Transverse colon (tissue), 4 donors: ENCODE measurements around the gene ACER3. TPM values are rescaled to one million over a fixed set of nuclear protein-coding genes. Genes with fewer than 3 reads are reported as not detected.

ENCODE experiments used
- DNase-seq: peaks from one replicate; pipeline ENCODE4 v3.0.0-alpha.2; 2019
- H3K27ac ChIP-seq, 4 donors: fragments of 200-600 bp; sonication (generic); 2 replicates each; pipeline ENCODE4 v1.5.1; 2016 to 2018; ENCODE audit warnings: inconsistent platforms in 4 of 4
- H3K27me3 ChIP-seq: fragments of 200-600 bp; sonication (generic); 2 replicates; pipeline ENCODE4 v1.5.1; 2017; ENCODE audit warnings: inconsistent platforms
- H3K36me3 ChIP-seq, 4 donors: fragments of 200-600 bp; sonication (generic); 2 replicates each; pipeline ENCODE4 v1.5.1; 2017 to 2019; ENCODE audit warnings: inconsistent platforms in 4 of 4
- H3K4me1 ChIP-seq, 4 donors: fragments of 200-600 bp; sonication (generic); 2 replicates each; pipeline ENCODE4 v1.5.1; 2017 to 2020; ENCODE audit warnings: inconsistent platforms in 4 of 4
- H3K4me3 ChIP-seq, 4 donors: fragments of 200-600 bp; sonication (generic); 1 replicate in 1 of 4; 2 replicates in 3 of 4; pipeline versions ENCODE4 v1.5.1 to v1.6.1; 2017 to 2019; ENCODE audit warnings: inconsistent platforms in 4 of 4
- H3K9me3 ChIP-seq, 2 donors: fragments of 200-600 bp; sonication (generic); 2 replicates each; pipeline ENCODE4 v1.5.1; 2017 to 2019; ENCODE audit warnings: inconsistent platforms in 2 of 2
- CTCF ChIP-seq, 5 experiments: fragments of 200-600 bp in 3 of 5; fragments of 450-650 bp in 2 of 5; sonication (generic) in 3 of 5; IDR thresholded peaks; 1 replicate in 2 of 5; 2 replicates in 3 of 5; pipeline ENCODE4 v1.5.1; 2016 to 2017; ENCODE audit warnings: antibody characterized with exemption in 5 of 5, inconsistent platforms in 3 of 5, mild to moderate bottlenecking in 2 of 5, moderate library complexity in 1 of 5
- EP300 ChIP-seq: sonication (generic); formaldehyde crosslinking; IDR thresholded peaks from one replicate; pipeline ENCODE4 v1.6.1; 2017; ENCODE audit warnings: antibody characterized with exemption, low read depth
- POLR2A ChIP-seq: fragments of 450-650 bp; IDR thresholded peaks from one replicate; pipeline ENCODE4 v1.6.1; 2016; ENCODE audit warnings: antibody characterized with exemption, mild to moderate bottlenecking, moderate library complexity
- POLR2AphosphoS5 ChIP-seq, 3 donors: sonication (generic); formaldehyde crosslinking; IDR thresholded peaks; one replicate each; pipeline ENCODE4 v1.6.1; 2016; ENCODE audit warnings: antibody characterized with exemption in 3 of 3
- WGBS, 2 donors: methylation state at CpG; one replicate each; pipeline ENCODE4 v1.1.5; 2018; ENCODE audit warnings: low coverage in 1 of 2; 5-methylcytosine and 5-hydroxymethylcytosine counted together
- in situ Hi-C, 4 donors: fragments of 200-750 bp; cut with MboI; loops; one replicate each; pipeline versions ENCODE4 v1.15.0 to v1.15.1; 2017; ENCODE audit warnings: low sequenced_read_pairs in 3 of 4, low pct_ligation_motif_present in 1 of 4, low pct_unique_long_range_greater_than_20kb in 1 of 4
- intact Hi-C: fragments of 100-400 bp; cut with DNase I; formaldehyde crosslinking; loops from one replicate; pipeline ENCODE4 v1.15.1; 2023; ENCODE audit warnings: low total_unique reads
- total RNA-seq, 4 donors: library from RNA; depleted of rRNA; stranded (reverse); fragments of >200 nt; gene quantifications; one replicate each; pipeline ENCODE4 v1.1.0, GENCODE V29; 2016

ACER3 gene
- total RNA-seq, 4 donors from 2014 or later, result 8.8 to 72.2 (median 29.4) TPM

DNA sequence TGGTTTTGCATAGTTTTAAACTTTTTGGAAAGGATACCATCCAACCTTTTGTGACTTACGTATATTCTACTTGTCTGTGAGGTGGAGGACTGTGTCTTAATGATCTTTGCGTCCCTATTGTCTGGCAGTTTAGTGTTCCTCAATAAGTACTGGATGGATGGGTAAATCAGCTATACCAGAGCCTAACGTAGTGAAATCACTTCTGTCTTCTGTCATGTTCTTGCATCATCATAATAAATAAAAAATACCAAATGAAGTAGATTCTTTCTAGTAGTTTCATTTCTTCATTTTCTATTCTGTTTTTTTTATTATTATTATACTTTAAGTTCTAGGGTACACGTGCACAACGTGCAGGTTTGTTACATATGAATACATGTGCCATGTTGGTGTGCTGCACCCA, 66.4 kb downstream of the ACER3 start:
- Histone ChIP-seq H3K4me1 (no peaks in the 10 kb centered on the region), H3K27ac (no peak overlapping the region), H3K36me3 (peaks cover 0 to 3% (median 0%) of the 10 kb centered on the region in 4 donors), H3K4me3 (no peak overlapping the region), H3K27me3 (no peaks in the 10 kb centered on the region), H3K9me3 (no peaks in the 10 kb centered on the region)
- no peak for DNase-seq
- intact Hi-C loops, result no loop called here
- in situ Hi-C loops, result loop anchor here in 1 of 4 donors (10.0 kb wide), 1 partner anchor 118 kb away; no protein-coding TSS in a partner anchor
- TF ChIP-seq CTCF (IDR thresholded peaks at IDR 0.05), result no peak
- TF ChIP-seq POLR2A, result no peak
- no peak for TF ChIP-seq POLR2AphosphoS5 (IDR thresholded peaks at IDR 0.05)
- no peak for TF ChIP-seq EP300
- 95% methylated on average over 3 to 5 of the region's 5 CpGs for WGBS, 2 donors

DNA sequence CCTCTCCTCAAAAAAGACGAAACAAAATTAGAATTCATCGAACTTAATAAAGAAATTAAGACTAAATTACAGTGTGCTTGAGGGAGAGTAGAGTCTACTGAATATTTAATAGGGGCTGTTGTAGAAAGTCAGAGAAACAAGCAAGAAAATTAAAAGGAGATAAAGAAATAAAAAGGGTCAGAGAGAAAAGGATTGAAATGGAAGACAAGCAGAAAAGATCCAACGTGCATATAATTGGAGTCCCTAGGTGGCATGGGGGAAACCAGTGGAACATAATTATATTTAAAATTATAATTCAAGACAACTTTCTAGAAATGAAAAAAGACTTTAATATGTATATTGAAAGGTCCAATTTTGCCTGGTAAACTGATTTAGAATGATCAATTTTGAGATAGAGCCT, 74.3 kb downstream of the ACER3 start:
- intact Hi-C loops, result no loop called here
- Histone ChIP-seq H3K4me1 (no peaks in the 10 kb centered on the region), H3K27ac (no peak overlapping the region), H3K9me3 (peaks cover 5 to 8% of the 10 kb centered on the region in 2 donors), H3K36me3 (peaks cover 0 to 10% (median 0%) of the 10 kb centered on the region in 4 donors), H3K27me3 (no peaks in the 10 kb centered on the region), H3K4me3 (no peak overlapping the region)
- WGBS, 2 donors, result 64 to 82% methylated on average over 3 of the region's 3 CpGs
- DNase-seq, result no peak
- TF ChIP-seq EP300 (no peak), CTCF (IDR thresholded peaks at IDR 0.05) (no peak), POLR2A (no peak), POLR2AphosphoS5 (IDR thresholded peaks at IDR 0.05) (no peak)
- in situ Hi-C loops, result no loop called here

DNA sequence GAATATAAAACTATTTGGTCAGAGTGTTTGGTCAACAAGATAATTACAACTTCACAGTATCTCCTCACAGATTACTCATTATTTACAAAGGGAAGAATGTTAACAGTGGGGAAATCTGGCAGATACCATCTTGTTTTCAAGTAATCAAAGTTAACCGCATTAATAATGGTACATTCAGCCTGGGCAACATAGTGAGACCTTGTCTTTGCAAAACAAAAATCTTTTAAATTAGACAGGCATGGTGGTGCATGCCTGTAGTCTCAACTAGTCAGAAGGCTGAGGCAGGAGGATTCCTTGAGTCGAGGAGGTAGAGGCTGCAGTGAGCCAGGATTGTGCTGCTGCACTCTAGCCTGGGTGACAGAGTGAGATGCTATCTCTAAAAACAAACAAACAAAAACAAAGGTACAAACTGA, 78.5 kb downstream of the ACER3 start:
- in situ Hi-C loops (no loop called here), intact Hi-C loops (no loop called here)
- H3K9me3 ChIP-seq, result peaks cover 9 to 11% of the 10 kb centered on the region in 2 donors
- no peaks in the 10 kb centered on the region for H3K27me3 ChIP-seq
- peaks cover 0 to 10% (median 0%) of the 10 kb centered on the region in 4 donors for H3K36me3 ChIP-seq
- H3K4me3 ChIP-seq, result no peak overlapping the region
- 81 to 90% methylated on average over 1 to 2 of the region's 2 CpGs for whole genome bisulfite sequencing, 2 donors
- TF ChIP-seq EP300 (no peak), CTCF (IDR thresholded peaks at IDR 0.05) (no peak), POLR2A (no peak), POLR2AphosphoS5 (IDR thresholded peaks at IDR 0.05) (no peak)
- no peaks in the 10 kb centered on the region for H3K4me1 ChIP-seq
- DNase-seq, result no peak
- H3K27ac ChIP-seq, result no peak overlapping the region

- intact Hi-C loops (no loop called here), in situ Hi-C loops (no loop called here)
- Histone ChIP-seq H3K36me3 (no peaks in the 10 kb centered on the region), H3K4me1 (no peaks in the 10 kb centered on the region), H3K27ac (no peak overlapping the region), H3K4me3 (no peak overlapping the region), H3K27me3 (no peaks in the 10 kb centered on the region), H3K9me3 (peaks cover 10 to 12% of the 10 kb centered on the region in 2 donors)
- 92 to 100% methylated on average over 1 of the region's 1 CpG for WGBS, 2 donors
- no peak for DNase-seq
- TF ChIP-seq CTCF (IDR thresholded peaks at IDR 0.05), result no peak
- TF ChIP-seq EP300, result no peak
- TF ChIP-seq POLR2A, result no peak
- TF ChIP-seq POLR2AphosphoS5 (IDR thresholded peaks at IDR 0.05), result no peak
These were observed 83.5 kb downstream of the ACER3 start for GRCh38 chr11:76944225-76944624.
